Upper lobe of left lung (tissue), 6 donors: ENCODE data around the gene COBL. TPM values are rescaled to one million over a fixed set of nuclear protein-coding genes. Genes with fewer than 3 reads are reported as not detected.
A peak's percentile ranks its signal among the peaks of the same experiment; 100 is the strongest.

ENCODE experiments used
- ATAC-seq, 2 donors: fragments of 200-7000 bp; cut with Tn5 transposase; one replicate each; pipeline ENCODE4 v1.9.1; 2022; ENCODE audit warnings: mild to moderate bottlenecking in 2 of 2, moderate library complexity in 2 of 2; ENCODE audit not compliant: low FRiP score in 2 of 2
- DNase-seq, 2 donors: peaks; one replicate each; pipeline ENCODE4 v3.0.0-alpha.2; 2019 to 2020
- H3K27ac ChIP-seq, 4 donors: fragments of 200-600 bp; sonication (generic); one replicate each; pipeline ENCODE4 v1.5.1; 2016 to 2019
- H3K27me3 ChIP-seq, 4 donors: fragments of 200-600 bp; sonication (generic); one replicate each; pipeline ENCODE4 v1.5.1; 2017 to 2019
- H3K36me3 ChIP-seq, 4 donors: fragments of 200-600 bp; sonication (generic); one replicate each; pipeline ENCODE4 v1.5.1; 2016 to 2019
- H3K4me1 ChIP-seq, 4 donors: fragments of 200-600 bp; sonication (generic); one replicate each; pipeline ENCODE4 v1.5.1; 2018 to 2019
- H3K4me3 ChIP-seq, 4 donors: fragments of 200-600 bp; sonication (generic); one replicate each; pipeline ENCODE4 v1.5.1; 2017 to 2019; ENCODE audit warnings: mild to moderate bottlenecking in 2 of 4, moderate library complexity in 1 of 4
- H3K9me3 ChIP-seq, 4 donors: fragments of 200-600 bp; sonication (generic); one replicate each; pipeline ENCODE4 v1.5.1; 2018 to 2019
- EP300 ChIP-seq, 4 donors: sonication (generic); formaldehyde crosslinking; IDR thresholded peaks; one replicate each; pipeline ENCODE4 v1.5.1; 2017; ENCODE audit warnings: antibody characterized with exemption in 4 of 4, control low read depth in 2 of 4
- POLR2A ChIP-seq, 4 donors: fragments of 450-650 bp; IDR thresholded peaks; one replicate each; pipeline ENCODE4 v1.5.1; 2016 to 2017; ENCODE audit warnings: antibody characterized with exemption in 4 of 4, mild to moderate bottlenecking in 2 of 4
- POLR2AphosphoS5 ChIP-seq, 2 donors: sonication (generic); formaldehyde crosslinking; IDR thresholded peaks; one replicate each; pipeline ENCODE4 v1.5.1; 2017; ENCODE audit warnings: antibody characterized with exemption in 2 of 2
- WGBS, 2 donors: methylation state at CpG; one replicate each; pipeline ENCODE4 v1.1.5; 2017 to 2018; 5-methylcytosine and 5-hydroxymethylcytosine counted together
- total RNA-seq, 6 donors: library from RNA; depleted of rRNA in 4 of 6; stranded (reverse); fragments of >200 nt in 4 of 6; gene quantifications; one replicate each; pipeline versions ENCODE4 v1.1.0 to v1.2.1, GENCODE V29; 2016 to 2021
- TF ChIP-seq, protein P1 (sequence below), 6 experiments: fragments of 450-650 bp in 4 of 6; fragments of 200-600 bp in 2 of 6; sonication (generic) in 2 of 6; IDR thresholded peaks; one replicate each; pipeline ENCODE4 v1.5.1; 2016 to 2019; ENCODE audit warnings: antibody characterized with exemption in 6 of 6
- donor health status: DM: no; HTN: no; CAD: no; lungs with moderate emphysema.
- donor health status: DM: no; HTN: yes; CAD: no; lungs with severe emphysema.

Gene COBL
- total RNA-seq, 6 donors from 2014 or later = 27.0 to 54.7 (median 36.8) TPM

DNA sequence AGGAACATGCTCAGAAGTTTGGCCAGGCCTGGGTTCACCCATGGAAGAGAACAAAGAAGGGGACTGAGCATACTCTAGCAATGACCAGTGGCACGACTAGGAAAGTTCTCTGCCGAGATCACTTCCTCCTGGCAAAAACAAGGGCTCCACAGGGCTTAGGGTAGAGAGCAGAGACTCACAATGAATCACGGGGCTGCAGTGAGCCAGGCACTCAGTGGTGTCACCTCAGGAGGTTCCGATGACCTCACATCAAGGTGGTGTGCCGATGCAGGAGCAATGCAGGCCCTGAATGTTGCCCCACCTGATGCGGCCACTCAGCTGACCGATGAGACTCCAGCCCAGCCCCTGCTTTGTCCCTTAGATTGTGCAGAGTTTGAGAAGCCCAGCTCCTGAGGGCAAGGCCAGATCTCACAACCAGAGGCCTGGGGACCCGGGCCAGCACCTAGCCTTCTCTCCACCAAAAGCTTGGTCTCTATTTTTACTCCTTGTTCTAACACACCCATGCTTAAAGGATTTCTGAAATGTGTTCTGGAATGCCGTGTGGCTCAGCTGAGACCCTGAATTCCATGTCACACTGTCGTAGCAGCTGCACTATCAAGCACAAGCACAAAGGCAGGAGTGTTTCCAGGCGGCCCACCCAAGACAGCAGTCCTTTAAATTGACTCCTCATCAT lies 60.9 kb downstream of the COBL start:
- DNase-seq (no peak), ATAC-seq (peak; percentile 26 to 47)
- Histone ChIP-seq H3K9me3 (no peaks in the 10 kb centered on the region), H3K27ac (no peak overlapping the region), H3K4me1 (peaks cover 0 to 3% (median 0%) of the 10 kb centered on the region in 4 donors), H3K27me3 (no peaks in the 10 kb centered on the region), H3K36me3 (no peaks in the 10 kb centered on the region), H3K4me3 (no peak overlapping the region)
- TF ChIP-seq, protein P1, sequence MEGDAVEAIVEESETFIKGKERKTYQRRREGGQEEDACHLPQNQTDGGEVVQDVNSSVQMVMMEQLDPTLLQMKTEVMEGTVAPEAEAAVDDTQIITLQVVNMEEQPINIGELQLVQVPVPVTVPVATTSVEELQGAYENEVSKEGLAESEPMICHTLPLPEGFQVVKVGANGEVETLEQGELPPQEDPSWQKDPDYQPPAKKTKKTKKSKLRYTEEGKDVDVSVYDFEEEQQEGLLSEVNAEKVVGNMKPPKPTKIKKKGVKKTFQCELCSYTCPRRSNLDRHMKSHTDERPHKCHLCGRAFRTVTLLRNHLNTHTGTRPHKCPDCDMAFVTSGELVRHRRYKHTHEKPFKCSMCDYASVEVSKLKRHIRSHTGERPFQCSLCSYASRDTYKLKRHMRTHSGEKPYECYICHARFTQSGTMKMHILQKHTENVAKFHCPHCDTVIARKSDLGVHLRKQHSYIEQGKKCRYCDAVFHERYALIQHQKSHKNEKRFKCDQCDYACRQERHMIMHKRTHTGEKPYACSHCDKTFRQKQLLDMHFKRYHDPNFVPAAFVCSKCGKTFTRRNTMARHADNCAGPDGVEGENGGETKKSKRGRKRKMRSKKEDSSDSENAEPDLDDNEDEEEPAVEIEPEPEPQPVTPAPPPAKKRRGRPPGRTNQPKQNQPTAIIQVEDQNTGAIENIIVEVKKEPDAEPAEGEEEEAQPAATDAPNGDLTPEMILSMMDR (IDR thresholded peaks at IDR 0.05) = no peak
- no peak for TF ChIP-seq EP300 (IDR thresholded peaks at IDR 0.05)
- WGBS, 2 donors = 74 to 79% methylated on average over 6 to 11 of the region's 11 CpGs

DNA sequence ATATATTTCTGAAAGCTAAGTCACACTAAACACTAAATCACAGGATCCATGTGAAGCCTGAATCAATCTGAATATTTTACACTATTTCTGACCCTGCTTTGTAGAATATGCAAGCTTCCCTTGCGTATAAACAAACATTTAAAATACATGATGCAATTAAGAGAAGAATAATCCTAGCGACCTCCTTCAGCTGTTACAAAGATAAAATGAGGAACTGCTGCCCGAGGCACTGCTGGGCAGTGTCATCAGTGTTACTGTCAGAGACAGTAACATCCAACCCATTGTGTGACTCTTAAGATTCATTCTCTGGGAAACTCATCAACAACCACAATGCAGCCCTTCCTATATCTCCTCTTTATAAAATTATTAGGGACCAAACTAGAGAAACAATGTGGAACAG lies 61.6 kb downstream of the COBL start:
- WGBS, 2 donors = 70 to 79% methylated on average over 3 of the region's 3 CpGs
- Histone ChIP-seq H3K4me1 (peaks cover 0 to 3% (median 0%) of the 10 kb centered on the region in 4 donors), H3K36me3 (no peaks in the 10 kb centered on the region), H3K27me3 (no peaks in the 10 kb centered on the region), H3K4me3 (no peak overlapping the region), H3K9me3 (no peaks in the 10 kb centered on the region), H3K27ac (no peak overlapping the region)
- no peak for DNase-seq
- TF ChIP-seq POLR2AphosphoS5 (IDR thresholded peaks at IDR 0.05) = no peak
- no peak for ATAC-seq

DNA sequence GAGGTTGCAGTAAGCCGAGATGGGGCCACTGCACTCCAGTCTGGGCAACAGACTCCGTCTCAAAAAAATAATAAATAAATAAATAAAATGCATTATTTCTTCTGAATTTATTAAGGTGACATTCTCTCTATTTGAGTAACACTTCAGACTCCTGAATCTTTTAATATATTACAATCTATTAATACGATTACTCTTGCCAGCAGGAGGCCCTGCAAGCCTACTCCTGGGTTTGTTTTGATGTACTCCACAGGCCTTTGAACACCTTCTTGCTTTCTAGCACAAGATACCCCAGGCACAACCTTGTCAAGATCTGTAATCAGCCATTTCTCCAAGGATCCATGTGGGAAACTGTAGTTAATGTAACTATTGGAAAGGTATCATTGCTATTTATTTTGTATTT lies 63.5 kb downstream of the COBL start:
- ATAC-seq (no peak), DNase-seq (no peak)
- Histone ChIP-seq H3K36me3 (no peaks in the 10 kb centered on the region), H3K27me3 (no peaks in the 10 kb centered on the region), H3K27ac (no peak overlapping the region), H3K4me1 (peaks cover 0 to 3% (median 0%) of the 10 kb centered on the region in 4 donors), H3K9me3 (no peaks in the 10 kb centered on the region), H3K4me3 (no peak overlapping the region)
- no peak for TF ChIP-seq EP300 (IDR thresholded peaks at IDR 0.05)
- TF ChIP-seq, protein P1 (IDR thresholded peaks at IDR 0.05) = no peak
- TF ChIP-seq POLR2A (IDR thresholded peaks at IDR 0.05) = no peak
- TF ChIP-seq POLR2AphosphoS5 (IDR thresholded peaks at IDR 0.05) = no peak
- 83 to 91% methylated on average over 3 of the region's 3 CpGs for WGBS, 2 donors

DNA sequence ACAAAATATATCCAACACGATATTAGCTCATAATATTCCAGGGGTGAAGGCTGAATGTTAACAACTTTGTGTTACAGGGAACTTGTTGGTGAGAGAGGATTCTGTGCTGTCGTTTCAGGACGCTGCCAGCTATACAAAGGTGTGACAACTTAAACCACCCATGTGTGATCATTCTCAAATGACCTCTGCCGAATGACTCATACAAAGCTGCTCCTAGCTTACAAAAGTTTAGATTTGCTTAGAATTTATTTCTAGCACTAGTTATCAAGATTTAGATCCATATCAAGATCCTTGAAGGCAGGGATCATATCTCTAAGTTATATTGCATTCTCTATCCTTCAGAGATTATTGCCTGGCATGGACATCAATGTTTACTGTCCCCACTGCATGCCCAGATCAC lies 65.3 kb downstream of the COBL start:
- Histone ChIP-seq H3K36me3 (no peaks in the 10 kb centered on the region), H3K4me3 (no peak overlapping the region), H3K9me3 (no peaks in the 10 kb centered on the region), H3K27ac (no peak overlapping the region), H3K4me1 (no peaks in the 10 kb centered on the region), H3K27me3 (no peaks in the 10 kb centered on the region)
- DNase-seq (no peak), ATAC-seq (no peak)
- 81 to 87% methylated on average over 4 of the region's 4 CpGs for WGBS, 2 donors
- TF ChIP-seq POLR2AphosphoS5 (IDR thresholded peaks at IDR 0.05) (no peak), POLR2A (IDR thresholded peaks at IDR 0.05) (no peak), EP300 (IDR thresholded peaks at IDR 0.05) (no peak)
- TF ChIP-seq, protein P1 (IDR thresholded peaks at IDR 0.05) = no peak

DNA sequence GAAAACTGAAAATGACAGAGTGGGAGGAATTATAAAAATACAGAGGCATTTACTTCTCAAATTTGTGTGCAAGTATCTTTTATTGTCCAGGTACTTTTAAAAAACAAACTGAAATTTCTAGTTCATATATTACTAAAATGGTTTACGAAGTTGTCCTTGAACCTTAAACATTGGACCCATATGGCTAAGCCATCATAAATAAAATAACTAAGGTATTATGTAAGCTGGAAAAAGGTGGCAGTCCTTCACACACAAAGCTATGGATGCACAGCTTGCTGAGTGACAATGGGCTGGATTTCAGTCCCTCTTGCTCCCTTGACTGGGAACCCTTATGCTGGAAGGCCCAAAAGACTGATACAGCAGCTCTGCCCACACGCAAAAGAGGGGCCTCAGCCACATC lies 66.1 kb downstream of the COBL start:
- no peak for DNase-seq
- 93 to 94% methylated on average over 2 of the region's 2 CpGs for WGBS, 2 donors
- H3K4me3 ChIP-seq = no peak overlapping the region

More for the DNA sequence above, 66.1 kb downstream of the COBL start:
- TF ChIP-seq, protein P1 (IDR thresholded peaks at IDR 0.05) = no peak
- TF ChIP-seq EP300 (IDR thresholded peaks at IDR 0.05) (no peak), POLR2A (IDR thresholded peaks at IDR 0.05) (no peak), POLR2AphosphoS5 (IDR thresholded peaks at IDR 0.05) (no peak)
- no peak overlapping the region for H3K27ac ChIP-seq
- ATAC-seq = no peak
- H3K27me3 ChIP-seq = no peaks in the 10 kb centered on the region
- no peaks in the 10 kb centered on the region for H3K36me3 ChIP-seq
- no peaks in the 10 kb centered on the region for H3K4me1 ChIP-seq
- H3K9me3 ChIP-seq = no peaks in the 10 kb centered on the region
